GM23338 (cell line): ENCODE data around the gene PLA2G4B.

ENCODE experiments used
- CREB1 ChIP-seq: fragments of 250-450 bp; sonication (Bioruptor Pico); IDR thresholded peaks from 2 replicates; pipeline ENCODE4 v1.5.0; 2020; ENCODE audit warnings: low read depth, mild to moderate bottlenecking, moderate library complexity
- CTCF ChIP-seq, 2 experiments: fragments of 200-600 bp in 1 of 2; sonication (generic) in 1 of 2; conservative IDR thresholded peaks; 2 replicates each; pipeline versions ENCODE4 v1.5.1 to v1.6.1; 2016 to 2017; ENCODE audit warnings: antibody characterized with exemption in 2 of 2, low read depth in 2 of 2, mild to moderate bottlenecking in 2 of 2, moderate library complexity in 1 of 2

GRCh38 chr15:41895491-41895890 lies 56.8 kb downstream of the PLA2G4B start:
- TF ChIP-seq CTCF (conservative IDR thresholded peaks at IDR 0.05; ENCODE audit: low read depth in 2 of 2) = no peak
- TF ChIP-seq CREB1 (CRISPR knock-in tag) = no peak
